Measurements from ENCODE around the gene POC5. TPM values are rescaled to one million over a fixed set of nuclear protein-coding genes. Genes with fewer than 3 reads are reported as not detected.

Gene POC5
- total and polyA plus RNA-seq, 2 experiments from 2014 or later = 16.2 to 25.9 TPM

- ATAC-seq = no peak
These were observed 10.5 kb downstream of the POC5 start for GRCh38 chr5:75706775-75707174.

More at GRCh38 chr5:75706775-75707174, 10.5 kb downstream of the POC5 start:
- H3K4me2 ChIP-seq = no peak overlapping the region
- Mint-ChIP-seq H3K27me3 (ENCODE audit: insufficient read depth, low read depth, poor library complexity) (peaks cover 2% of the 10 kb centered on the region), H3K4me3 (no peak overlapping the region), H3K36me3 (ENCODE audit: low read depth) (peaks cover 30% of the 10 kb centered on the region), H3K4me1 (no peaks in the 10 kb centered on the region), H3K9me3 (peaks cover 2% of the 10 kb centered on the region; the same call in 1 of the 3 replicates), H3K27ac (no peak overlapping the region)
- H3K27me3 ChIP-seq (ENCODE audit: insufficient read depth) = no peaks in the 10 kb centered on the region
- H3K4me3 ChIP-seq = no peak overlapping the region
- no peak overlapping the region for H2AFZ ChIP-seq
- H4K20me1 ChIP-seq (replicated peaks; ENCODE audit: insufficient read depth) = no peaks in the 10 kb centered on the region
- DNase-seq (ENCODE audit: low spot score) = no peak
- peaks cover 15% of the 10 kb centered on the region; the same call in 1 of the 2 replicates for H3K36me3 ChIP-seq (ENCODE audit: insufficient read depth)
- TF ChIP-seq EZH2 (IDR thresholded peaks at IDR 0.05; ENCODE audit: low read depth, unreplicated experiment) (no peak), CTCF (conservative IDR thresholded peaks at IDR 0.05; ENCODE audit: low read depth in 2 of 2) (no peak), CREB1 (CRISPR knock-in tag; IDR thresholded peaks at IDR 0.05; ENCODE audit: low read depth) (no peak), REST (IDR thresholded peaks at IDR 0.05; ENCODE audit: unreplicated experiment) (no peak), STAT1 (IDR thresholded peaks at IDR 0.05; ENCODE audit: unreplicated experiment) (no peak), ZNF462 (CRISPR knock-in tag; IDR thresholded peaks at IDR 0.05) (no peak), ZNF114 (CRISPR knock-in tag; IDR thresholded peaks at IDR 0.05) (no peak), NANOG (IDR thresholded peaks at IDR 0.05; ENCODE audit: borderline replicate concordance) (no peak), EZH2phosphoT487 (IDR thresholded peaks at IDR 0.05; ENCODE audit: unreplicated experiment) (no peak)
- no peaks in the 10 kb centered on the region for H3K4me1 ChIP-seq (ENCODE audit: insufficient read depth)
- H3K9me2 ChIP-seq (ENCODE audit: insufficient read depth) = no peaks in the 10 kb centered on the region
- H3K79me2 ChIP-seq (replicated peaks; ENCODE audit: insufficient read depth) = no peaks in the 10 kb centered on the region; the same call in 1 of the 2 replicates
- H3K27ac ChIP-seq (ENCODE audit: low read depth) = no peak overlapping the region; the same call in 1 of the 2 replicates
- H3F3A ChIP-seq (replicated peaks; ENCODE audit: low read depth) = no peaks in the 10 kb centered on the region

All from GM23338 (cell line).